ENCODE data around the gene ARID3B.
A peak's percentile ranks its signal among the peaks of the same experiment; 100 is the strongest.
"Not testable (repeated sequence)": the region's sequence is repeated elsewhere in the genome, so short reads cannot be mapped to it uniquely, and the experiment has no call there.

Gene ARID3B, protein sequence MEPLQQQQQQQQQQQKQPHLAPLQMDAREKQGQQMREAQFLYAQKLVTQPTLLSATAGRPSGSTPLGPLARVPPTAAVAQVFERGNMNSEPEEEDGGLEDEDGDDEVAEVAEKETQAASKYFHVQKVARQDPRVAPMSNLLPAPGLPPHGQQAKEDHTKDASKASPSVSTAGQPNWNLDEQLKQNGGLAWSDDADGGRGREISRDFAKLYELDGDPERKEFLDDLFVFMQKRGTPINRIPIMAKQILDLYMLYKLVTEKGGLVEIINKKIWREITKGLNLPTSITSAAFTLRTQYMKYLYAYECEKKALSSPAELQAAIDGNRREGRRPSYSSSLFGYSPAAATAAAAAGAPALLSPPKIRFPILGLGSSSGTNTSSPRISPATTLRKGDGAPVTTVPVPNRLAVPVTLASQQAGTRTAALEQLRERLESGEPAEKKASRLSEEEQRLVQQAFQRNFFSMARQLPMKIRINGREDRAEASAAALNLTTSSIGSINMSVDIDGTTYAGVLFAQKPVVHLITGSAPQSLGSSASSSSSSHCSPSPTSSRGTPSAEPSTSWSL

DNA sequence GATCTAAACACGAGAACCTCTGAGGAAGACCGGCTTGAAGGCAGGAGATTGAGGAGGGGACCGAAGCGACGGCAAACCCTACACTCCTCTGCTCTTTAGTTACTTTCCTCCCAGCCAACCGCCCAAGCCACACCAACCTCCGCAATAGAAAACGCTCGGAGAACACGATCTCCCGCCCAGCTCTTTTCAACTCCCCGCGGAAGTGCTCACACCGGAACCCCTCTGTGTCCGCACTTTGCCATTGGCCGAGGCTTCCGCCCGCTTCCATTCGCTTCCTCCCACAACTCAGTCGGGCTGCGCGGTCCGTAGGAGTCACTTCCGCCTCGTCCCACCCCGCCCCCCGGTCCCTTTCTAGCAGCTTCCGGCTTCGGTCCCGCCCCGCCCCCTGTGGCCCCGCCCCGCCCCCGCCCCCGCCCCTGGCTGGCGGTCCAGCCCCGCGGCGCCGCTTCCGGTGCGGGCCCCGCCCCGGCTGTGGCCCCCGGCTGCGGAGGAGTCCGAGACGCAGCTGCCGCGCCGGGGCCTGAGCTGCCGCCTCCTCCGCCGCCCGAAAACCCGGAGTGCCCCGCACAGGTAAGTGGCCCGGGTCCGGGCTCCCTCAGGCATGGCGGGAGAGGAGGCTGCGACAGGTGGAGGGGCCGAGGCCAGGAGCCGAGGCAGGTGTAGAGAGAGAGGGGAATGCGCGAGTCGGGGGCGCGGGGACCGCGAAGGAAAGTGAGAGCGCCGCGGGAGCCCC lies at the start of gene ARID3B:
TSS of gene ARID3B (plus strand) at position 460 of the 733 bp plus-strand sequence. CDS start 2,717 bp downstream, outside the sequence.
- DNase-seq: peak; percentile 96

DNA sequence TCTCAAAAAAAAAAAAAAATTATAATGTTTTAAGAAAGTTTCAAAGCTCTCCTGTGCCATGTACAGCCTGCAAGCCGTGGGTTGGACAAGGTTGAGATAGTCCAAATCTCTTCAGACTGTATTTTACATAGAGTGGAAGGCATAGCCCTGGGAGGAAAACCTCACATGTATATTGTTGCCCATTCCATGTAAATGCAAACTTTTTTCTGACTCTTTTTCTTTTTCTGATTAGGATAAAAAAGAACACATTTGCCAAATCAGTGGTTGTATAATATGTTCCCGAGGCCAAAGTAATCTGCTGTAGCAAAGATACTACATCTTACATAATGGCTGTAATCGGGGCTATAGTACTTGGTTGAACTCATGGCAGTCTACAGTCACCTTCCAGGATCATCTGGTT lies 44.4 kb upstream of the ARID3B start:
- no peak for DNase-seq

DNA sequence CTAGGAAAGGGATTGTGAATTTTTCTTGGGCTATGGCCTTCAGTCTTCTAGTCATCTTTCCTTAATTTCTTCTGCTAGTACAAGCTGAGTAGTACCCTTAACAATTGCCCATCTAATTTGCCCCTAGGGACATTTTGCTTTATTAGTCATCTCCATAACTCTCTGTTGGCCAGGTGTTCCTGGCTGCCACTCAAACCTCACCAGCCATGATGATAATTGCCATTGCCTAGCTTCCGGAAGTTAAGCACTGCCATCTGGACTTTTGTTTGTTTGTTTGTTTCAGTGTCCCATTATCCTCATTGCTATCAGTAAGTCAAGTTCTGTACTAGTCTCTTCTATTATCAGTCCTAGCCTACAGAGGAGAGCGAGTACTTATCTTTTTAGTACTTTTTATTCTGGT lies 43.4 kb upstream of the ARID3B start:
- DNase-seq: peak; percentile 92

DNA sequence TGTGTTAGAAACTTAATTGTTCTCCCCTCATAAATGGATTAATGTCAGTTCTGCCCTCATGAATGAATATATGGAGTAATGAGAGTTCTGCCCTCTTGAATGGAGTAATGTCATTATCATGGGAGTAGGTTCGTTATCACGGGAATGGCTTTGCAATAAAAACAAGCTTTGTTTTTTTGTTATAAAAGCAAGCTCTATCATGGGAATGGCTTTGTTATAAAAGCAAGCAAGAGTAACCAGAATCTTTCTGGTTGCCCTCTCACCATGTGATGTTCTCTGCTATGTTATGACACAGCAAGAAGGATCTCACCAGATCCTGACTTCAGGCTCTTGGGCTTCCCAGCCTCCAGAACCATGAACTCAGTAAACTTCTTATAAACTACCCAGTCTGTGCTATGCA lies 41.7 kb upstream of the ARID3B start:
- DNase-seq: no peak

DNA sequence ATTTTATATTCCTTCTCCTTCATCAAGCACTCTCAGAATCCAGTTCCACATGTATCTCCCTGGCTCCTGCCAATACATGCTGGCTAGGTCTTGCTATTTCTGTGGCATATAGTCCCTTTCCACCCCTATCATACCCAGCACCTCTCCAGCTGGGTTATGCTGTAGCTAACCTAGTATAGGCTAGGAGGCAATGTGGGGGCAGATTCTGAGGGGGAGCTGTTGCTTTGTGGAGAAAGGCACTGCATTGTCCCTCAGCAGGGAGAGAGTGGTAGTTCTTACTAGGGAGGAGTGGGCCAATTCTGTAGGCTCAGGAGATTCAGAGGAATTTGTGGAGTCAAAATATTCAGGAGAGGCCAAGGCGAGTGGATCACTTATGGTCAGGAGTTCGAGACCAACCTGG lies 40.6 kb upstream of the ARID3B start:
- DNase-seq: no peak

DNA sequence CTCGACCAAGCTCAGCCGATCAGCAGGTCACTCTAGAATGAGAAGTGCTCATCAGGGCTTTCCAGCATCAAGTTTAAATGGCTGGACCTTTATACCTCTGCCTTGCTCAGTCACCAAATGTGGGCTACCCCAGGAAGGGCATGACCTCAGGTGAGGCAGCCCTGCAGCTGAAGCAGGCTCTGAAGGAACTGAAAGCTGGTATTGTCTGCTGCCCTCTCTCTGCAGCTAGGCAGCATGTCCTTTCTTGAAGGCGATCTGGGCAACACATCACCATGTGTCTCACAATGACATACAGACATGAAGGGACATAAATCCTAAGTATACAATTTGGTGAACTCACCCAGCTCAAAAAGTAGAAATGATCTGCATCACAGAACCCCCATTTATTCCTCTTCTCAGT lies 38.7 kb upstream of the ARID3B start:
- no peak for DNase-seq

DNA sequence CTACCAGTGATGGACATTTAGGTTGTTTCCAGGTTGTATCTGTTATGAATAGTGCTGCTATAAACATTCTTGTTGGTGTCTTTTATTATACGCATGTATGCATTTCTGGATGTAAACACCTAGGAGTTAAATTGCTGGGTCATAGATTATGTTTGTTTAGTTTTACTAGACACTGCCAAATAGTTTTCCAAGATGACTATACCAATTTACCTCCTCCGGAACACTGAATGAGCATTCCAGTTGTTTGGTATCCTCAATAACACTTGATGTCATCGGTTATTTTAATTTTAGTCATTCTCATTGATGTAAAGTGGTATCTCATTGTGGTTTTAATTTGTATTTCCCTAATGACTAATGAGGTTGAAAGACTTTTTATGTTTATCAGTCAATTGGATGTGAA lies 36.6 kb upstream of the ARID3B start:
- DNase-seq: no peak

DNA sequence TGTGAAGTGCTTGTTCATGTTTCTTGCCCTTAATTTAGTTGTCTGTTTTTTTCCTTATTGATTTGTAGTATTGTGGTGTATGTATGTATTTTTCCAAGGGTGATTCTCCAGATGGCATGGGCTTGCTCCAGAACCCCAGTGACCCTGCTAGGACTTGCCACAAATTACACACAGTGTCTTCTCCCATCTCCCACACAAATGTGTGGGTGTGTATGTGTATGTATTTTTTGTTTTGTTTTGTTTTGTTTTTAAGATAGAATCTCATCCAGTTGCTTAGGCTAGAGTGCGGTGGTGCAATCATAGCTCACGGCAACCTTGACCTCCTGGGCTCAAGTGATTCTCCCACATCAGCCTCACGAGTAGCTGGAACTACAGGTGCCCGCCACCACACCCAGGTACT lies 36.2 kb upstream of the ARID3B start:
- DNase-seq: no peak

DNA sequence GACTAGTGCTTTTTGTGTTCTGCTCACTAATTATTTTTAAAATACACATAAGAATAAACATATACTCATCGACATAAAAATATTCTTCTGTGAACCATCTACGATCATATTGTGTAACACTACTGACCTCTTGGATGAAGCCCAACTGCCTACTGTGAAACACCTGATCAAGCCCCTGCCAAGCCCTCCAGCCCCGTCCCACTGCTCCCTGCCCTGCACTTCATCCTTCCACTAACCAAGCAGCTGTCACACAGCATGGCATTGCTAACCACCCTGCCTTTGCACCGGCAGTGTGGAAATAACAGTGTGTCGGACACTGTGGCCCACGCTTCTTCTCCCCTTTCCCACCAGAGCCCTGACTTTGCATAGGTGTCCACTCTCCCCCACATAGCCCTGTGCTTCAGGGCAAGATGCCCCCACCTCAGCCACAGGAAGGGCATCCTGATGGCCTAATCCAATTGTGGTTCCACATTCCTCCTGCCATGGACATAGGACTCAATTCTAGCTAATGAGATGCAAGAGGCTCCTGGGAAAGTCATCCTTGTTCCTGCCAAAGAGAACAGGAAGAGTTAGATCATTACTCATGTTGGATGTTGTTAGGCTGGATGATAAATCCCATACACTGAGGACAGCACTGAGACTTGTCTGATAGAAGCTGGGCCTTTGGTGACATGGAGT lies 35.0 kb upstream of the ARID3B start:
- no peak for DNase-seq

DNA sequence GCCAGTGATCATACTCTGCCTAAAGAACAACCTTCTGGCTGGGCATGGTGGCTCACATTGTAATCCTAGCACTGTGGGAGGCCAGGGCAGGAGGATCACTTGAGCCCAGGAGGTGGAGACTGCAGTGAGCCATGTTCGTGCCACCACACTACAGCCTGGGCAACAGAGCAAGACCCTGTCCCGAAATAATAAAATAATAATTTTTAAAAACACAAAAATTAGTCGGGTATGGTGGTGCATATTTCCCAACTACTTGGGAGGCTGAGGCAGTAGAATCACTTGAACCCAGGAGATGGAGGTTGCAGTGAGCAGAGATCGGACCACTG lies 34.5 kb upstream of the ARID3B start:
- no peak for DNase-seq

DNA sequence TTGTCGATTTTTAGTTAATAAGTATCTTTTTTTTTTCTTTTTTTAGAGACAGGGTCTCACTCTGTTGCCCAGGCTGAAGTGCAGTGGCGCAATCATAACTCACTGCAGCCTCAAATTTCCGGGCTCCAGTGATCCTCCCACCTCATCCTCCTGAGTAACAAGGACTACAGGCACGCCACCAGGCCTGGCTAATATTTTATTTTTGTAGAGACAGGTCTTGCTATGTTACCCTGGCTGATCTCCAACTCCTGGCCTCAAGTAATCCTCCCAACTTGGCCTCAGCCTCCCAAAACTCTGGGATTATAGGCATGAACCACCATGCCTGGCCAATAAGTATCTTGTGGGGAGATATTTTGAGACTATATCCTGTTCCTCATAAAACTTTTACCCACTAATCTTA lies 29.4 kb upstream of the ARID3B start:
- DNase-seq: no peak

DNA sequence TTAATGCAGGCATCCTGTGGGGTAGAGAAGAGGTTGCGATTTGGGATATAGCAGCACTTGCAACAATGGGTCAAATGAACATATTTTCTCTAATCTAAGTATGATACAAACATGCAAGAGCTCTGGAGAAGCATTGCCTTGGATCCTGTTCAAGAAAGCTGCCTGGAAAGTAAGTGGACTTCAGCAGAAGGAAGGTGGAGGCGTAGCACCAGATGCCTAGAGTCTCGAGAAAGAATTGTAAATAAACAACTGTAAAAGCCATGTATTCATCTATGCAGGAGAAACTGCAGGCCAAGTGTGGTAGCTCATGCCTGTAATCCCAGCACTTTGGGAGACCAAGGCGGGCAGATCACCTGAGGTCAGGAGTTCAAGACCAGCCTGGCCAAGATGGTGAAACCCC lies 27.0 kb upstream of the ARID3B start:
- not testable (repeated sequence) for DNase-seq

DNA sequence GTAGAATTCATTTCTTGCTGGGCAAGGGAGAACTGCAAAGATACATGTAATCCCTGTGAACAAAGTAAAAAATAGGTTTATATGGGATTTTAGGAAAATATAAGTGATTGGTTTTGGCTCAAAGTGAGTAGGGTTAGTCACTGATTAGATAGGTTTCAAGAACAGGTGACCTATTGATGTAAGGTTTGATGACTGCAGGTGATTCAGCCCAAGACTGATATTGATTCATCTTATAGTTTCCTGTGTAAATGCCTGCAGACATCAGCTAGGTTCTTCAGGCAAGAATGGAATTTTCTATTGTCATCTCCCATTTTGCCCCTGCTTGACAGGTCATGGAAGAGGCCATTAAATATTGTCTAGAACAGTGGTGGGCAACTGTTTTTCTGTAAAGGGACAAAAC lies 23.9 kb upstream of the ARID3B start:
- no peak for DNase-seq

DNA sequence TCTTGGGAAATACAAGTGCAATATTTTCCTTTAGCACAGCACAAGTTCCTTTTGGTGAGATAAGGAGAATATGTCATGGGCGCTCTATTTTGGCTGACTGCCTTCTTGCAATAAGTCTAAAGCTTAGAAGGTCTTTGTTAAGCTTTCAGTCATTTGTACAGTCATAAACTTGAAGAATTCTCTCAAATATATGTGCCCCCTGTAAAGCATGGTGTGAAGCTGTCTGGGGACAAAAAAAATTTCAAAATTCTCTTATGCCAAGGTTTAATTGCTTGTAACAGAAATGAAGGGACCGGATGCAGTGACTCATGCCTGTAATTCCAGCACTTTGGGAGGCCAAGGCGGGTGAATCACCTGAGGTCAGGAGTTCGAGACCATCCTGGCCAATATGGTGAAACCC lies 21.7 kb upstream of the ARID3B start:
- DNase-seq: no peak

DNA sequence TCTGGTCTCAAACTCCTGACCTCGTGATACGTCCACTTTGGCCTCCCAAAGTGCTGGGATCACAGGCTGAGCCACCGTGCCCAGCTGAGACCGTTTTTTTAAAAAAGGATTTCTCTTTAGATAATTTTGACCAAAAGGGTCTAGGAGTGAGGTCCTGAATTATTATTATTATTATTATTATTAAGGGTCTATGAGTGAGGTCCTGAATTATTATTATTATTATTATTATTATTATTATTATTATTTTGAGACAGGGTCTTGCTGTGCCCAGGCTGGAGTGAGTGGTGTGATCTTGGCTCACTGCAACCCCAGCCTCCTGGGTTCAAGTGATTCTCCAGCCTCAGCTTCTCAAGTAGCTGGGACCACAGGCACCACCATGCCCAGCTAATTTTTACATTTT lies 20.6 kb upstream of the ARID3B start:
- DNase-seq: no peak

DNA sequence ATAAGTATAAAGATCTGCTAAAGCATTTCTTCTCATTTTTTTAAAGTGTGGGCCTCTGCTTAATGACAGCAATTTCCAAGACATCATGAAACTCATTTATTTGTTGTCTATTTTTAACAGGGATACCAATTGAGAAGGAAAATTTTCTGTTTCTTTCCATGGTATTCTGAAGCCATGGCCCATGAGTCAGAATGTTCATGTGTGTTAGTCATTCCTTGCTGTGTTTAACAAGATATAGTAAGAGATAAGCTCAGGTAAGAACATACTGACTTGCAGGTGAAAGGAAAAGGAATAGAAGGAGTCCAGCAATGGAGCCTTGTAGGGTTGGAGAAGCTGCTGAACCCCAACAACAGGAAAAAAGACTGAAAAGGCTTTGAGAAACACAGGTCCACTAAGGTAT lies 17.0 kb upstream of the ARID3B start:
- DNase-seq: no peak

DNA sequence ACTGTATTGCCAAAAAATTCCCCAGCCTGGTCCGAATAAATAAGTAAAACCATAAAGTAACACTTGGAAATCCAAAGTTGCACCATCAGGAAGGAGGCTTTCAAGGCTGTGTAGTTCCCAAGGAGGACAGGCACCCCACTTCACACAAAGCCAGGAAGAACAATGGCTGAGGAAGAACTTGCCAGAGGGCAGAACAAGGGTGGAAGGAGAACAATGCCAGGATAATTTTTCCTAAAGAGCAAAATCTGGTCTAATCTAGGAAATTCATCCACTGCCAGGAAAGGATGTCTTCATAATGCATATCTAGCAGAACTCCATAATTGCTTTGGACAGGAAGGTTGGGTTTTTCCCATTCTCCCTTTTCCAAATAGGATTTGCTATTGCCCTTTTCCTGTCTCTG lies 15.7 kb upstream of the ARID3B start:
- no peak for DNase-seq

DNA sequence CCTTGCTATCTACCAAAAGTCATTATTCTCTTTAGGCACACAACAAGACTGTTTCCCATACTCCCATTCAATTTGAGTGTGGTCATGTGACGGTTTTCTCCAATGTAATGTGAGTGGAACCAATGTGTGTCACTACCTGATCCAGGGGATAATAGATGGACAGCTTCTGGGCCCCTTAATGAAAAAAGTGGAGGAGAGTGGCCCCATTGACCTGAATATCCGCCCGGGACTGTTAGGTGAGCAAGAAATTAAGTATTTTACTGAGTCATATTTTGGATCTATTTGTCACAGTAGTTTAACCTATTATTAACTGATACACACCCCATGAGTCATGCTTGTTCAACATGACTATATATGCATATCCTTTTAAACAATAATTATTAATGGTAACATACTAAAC lies 15.1 kb upstream of the ARID3B start:
- DNase-seq: no peak

DNA sequence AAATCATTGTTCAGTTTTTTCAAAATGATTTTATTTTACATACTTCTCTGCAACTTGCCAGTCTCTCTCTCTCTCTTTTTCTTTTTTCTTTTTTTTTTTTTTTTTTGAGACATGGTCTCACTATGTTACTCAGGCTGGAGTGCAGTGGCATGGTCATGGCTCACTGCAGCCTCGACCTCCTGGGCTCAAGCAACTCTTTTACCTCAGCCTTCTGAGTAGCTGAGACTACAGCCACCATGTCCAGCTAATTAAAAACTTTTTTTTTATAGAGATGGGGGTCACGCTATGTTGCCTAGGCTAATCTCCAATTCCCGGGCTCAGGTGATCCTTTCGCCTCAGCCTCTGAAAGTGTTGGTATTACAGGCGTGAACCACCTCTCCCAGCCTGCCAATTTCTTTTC lies 12.1 kb upstream of the ARID3B start:
- no peak for DNase-seq

DNA sequence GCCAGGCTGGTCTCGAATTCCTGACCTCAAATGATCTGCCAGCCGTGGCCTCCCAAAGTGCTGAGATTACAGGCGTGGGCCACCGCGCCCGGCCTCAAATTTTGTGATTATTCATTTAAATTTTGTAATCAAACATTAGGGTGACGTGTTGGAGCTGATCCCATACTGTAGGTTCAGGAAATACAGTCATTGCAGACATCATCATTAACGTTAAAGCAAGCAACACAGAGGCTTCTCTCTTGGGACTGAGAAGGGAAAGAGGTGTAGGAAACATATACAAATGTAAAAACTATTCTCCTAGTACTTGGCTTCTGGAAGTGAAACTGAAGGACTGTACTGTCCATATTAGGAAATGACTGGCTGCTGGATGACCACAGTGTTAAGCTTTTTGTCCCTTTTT lies 11.1 kb upstream of the ARID3B start:
- DNase-seq: no peak

DNA sequence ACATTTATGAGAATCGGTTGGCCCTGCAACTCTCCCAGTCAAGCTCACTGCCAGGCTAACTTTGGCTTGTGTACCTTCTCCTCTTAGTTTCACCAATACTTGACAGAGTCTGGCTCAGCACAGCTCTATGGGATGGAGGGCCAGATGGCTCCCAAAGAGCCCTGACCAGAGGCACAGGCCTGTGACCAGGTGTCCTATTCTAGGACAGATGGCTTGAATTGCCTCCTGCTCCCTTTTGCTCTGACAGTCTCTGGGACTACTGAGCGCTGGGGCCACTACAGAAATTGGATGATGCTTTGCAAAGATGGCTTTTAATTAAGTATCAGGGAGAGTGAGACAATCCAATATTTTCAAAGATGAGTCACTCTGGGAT lies 10.3 kb upstream of the ARID3B start:
- no peak for DNase-seq

DNA sequence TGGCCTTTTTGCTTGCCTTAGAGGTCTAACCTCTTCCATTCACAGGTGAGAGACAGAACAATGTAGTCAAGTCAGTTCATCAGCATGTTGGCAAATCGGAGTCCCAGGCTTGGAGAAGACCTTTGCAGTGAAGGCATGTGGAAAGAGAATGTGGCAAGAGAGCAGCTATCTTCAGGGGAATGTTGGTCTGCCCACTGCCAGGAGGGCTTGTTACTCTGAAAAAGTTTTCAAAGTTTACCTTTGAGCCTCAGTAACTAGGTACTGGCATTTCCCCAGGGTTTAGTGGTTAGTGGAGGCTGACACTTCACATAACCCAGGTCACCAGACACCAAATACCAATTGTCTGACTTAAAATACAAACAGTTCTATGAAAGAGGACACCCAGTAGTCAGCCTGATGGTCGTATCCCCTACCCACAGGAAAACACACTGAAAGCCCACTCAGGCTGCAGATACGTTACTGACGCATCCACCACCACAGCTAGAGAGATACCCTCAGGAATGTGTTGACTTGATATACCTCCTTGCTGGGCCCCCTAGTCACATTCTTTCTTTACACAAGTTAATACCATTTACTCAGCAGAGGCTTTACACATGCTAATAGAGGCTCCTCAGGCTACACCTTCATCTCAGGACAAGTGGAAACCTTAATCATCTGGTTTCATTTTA lies 9.7 kb upstream of the ARID3B start:
- DNase-seq: no peak

DNA sequence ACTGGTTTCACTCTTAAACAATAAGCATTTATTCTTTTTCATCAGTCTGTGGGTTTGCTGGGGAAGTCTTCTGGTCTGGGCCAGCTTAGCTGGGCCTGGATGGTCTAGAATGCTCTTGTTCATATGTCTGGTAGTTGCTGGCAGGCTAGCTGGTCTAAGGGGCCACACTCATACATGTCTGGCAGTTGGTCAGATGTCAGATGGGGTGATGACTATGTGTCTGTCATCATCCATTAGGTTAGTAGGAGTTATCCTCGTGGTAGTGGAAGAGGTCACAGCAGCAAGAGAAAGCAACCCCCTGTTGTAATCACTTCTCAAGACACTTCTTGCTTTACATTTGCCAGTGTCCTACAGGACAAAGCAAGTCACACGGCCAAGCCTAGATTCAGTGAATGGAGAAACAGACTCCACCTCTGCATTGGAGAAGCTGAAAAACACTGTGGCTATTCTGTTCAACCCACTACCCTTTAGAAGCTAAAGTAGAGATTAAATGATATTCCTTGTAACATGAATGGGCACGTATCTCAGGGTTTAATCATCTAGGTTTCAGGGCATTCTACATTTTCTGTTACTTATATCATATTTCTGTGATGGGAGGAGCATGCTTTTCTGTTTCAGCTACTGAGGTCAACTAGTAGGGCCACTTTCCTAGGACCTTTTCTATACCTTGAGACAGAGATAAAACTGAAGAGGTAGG lies 5.5 kb upstream of the ARID3B start:
- DNase-seq: no peak
